GM12865 (cell line): ENCODE results near the gene SMARCB1.
A peak's percentile ranks its signal among the peaks of the same experiment; 100 is the strongest.

Experiments used
- DNase-seq: peaks from one replicate; pipeline ENCODE4 v3.0.0; 2010; ENCODE audit warnings: low read depth
- H3K4me3 ChIP-seq: 2 replicates; pipeline ENCODE4 v1.5.1; 2011; ENCODE audit warnings: mild to moderate bottlenecking, low read depth, low read length, control low read depth
- CTCF ChIP-seq: IDR thresholded peaks from 2 replicates; pipeline ENCODE4 v1.5.1; 2011; ENCODE audit warnings: low read length, control low read depth, low read depth, inconsistent platforms; ENCODE audit not compliant: insufficient read depth; ENCODE audit errors: missing control alignments

SMARCB1 gene

GRCh38 chr22:23745791-23746190 is 41.0 kb upstream of the SMARCB1 start:
- TF ChIP-seq CTCF, result no peak
- no peak for DNase-seq

GRCh38 chr22:23749841-23750301 is 36.9 kb upstream of the SMARCB1 start:
- peak overlapping the region; percentile 85; the same call in 1 of the 2 replicates for H3K4me3 ChIP-seq
- no peak for DNase-seq

More at GRCh38 chr22:23745791-23746190, 41.0 kb upstream of the SMARCB1 start:
- no peak overlapping the region for H3K4me3 ChIP-seq

GRCh38 chr22:23750367-23750713 is 36.4 kb upstream of the SMARCB1 start:
- no peak for DNase-seq
- H3K4me3 ChIP-seq, result peak overlapping the region; percentile 85
- TF ChIP-seq CTCF, result no peak

More at GRCh38 chr22:23749841-23750301, 36.9 kb upstream of the SMARCB1 start:
- no peak for TF ChIP-seq CTCF

- peak within 1 kb of the TSS; percentile 98 for H3K4me3 ChIP-seq
- peak; percentile 93 for DNase-seq
- peak; percentile 29 for TF ChIP-seq CTCF
These were observed 35.9 kb upstream of the SMARCB1 start, which contains the start of gene ZNF70 for GRCh38 chr22:23750714-23751440. TSS of gene ZNF70 (minus strand) at chr22:23751112. CDS start at chr22:23745140, 5,972 bp downstream.

- DNase-seq, result no peak
- peak overlapping the region; percentile 98 for H3K4me3 ChIP-seq
- TF ChIP-seq CTCF, result no peak
These were observed 35.2 kb upstream of the SMARCB1 start for GRCh38 chr22:23751441-23751996.

GRCh38 chr22:23752090-23752691 is 34.6 kb upstream of the SMARCB1 start:
- TF ChIP-seq CTCF, result no peak
- H3K4me3 ChIP-seq, result peak overlapping the region; percentile 98
- peak; percentile 51 for DNase-seq
